ENCODE measurements around the gene TULP4.

DNA sequence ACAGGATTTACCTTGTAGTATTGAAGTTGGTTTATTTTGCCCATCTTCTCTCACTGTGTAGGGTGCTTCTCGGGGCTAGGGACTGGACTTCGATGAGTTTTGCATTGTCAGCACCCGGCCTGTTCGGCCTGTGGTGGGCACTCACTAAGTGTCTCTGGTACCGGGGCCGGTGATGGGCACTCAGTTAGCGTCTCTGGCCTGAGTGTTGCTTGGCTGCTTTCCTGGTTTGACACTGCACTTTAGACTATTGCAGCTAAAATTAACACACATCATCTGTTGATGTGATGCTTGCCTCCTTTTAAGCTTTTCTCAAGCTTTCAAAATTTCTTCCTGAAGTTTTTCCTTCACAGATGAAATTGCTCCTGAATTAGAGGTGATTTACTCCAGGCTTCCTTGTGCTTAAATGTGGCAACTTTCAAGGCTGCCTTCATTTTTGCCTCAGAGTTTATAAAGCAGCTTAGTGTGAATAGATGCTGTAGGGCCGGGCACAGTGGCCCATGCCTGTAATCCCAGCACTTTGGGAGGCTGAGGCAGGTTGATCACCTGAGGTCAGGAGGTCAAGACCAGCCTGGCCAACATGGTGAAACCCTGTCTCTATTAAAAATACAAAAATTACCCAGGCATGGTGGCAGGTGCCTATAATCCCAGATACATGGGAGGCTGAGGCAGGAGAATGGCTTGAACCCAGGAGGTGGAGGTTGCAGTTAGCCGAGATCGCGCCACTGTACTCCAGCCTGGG, 41.7 kb upstream of the TULP4 start:
- no peak for TF ChIP-seq POLR2AphosphoS5 (IDR thresholded peaks at IDR 0.05)
- TF ChIP-seq, protein P1, sequence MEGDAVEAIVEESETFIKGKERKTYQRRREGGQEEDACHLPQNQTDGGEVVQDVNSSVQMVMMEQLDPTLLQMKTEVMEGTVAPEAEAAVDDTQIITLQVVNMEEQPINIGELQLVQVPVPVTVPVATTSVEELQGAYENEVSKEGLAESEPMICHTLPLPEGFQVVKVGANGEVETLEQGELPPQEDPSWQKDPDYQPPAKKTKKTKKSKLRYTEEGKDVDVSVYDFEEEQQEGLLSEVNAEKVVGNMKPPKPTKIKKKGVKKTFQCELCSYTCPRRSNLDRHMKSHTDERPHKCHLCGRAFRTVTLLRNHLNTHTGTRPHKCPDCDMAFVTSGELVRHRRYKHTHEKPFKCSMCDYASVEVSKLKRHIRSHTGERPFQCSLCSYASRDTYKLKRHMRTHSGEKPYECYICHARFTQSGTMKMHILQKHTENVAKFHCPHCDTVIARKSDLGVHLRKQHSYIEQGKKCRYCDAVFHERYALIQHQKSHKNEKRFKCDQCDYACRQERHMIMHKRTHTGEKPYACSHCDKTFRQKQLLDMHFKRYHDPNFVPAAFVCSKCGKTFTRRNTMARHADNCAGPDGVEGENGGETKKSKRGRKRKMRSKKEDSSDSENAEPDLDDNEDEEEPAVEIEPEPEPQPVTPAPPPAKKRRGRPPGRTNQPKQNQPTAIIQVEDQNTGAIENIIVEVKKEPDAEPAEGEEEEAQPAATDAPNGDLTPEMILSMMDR (IDR thresholded peaks at IDR 0.05), result no peak
- TF ChIP-seq POLR2A (IDR thresholded peaks at IDR 0.05), result no peak
